OCI-LY3 (cell line): Measurements from ENCODE around the gene MUS81.

Experiments
- H2AFZ ChIP-seq: fragments of 200-600, 300-600 bp; shearing (Covaris generic); 2 replicates; pipeline ENCODE4 v1.6.0; 2014; ENCODE audit warnings: antibody characterized with exemption, low read depth, low read length
- H3K27ac ChIP-seq: fragments of 200-600, 300-600 bp; sonication (generic); 2 replicates; pipeline ENCODE4 v1.5.1; 2014; ENCODE audit warnings: mild to moderate bottlenecking, low read length, moderate library complexity, mixed read lengths
- H3K27me3 ChIP-seq: fragments of 200-600, 300-600 bp; sonication (generic); 2 replicates; pipeline ENCODE4 v1.6.1; 2014; ENCODE audit warnings: low read depth, low read length, mixed read lengths
- H3K36me3 ChIP-seq: fragments of 200-600, 300-600 bp; sonication (generic); replicated peaks from 2 replicates; pipeline ENCODE3; 2014; ENCODE audit warnings: low read depth, low read length, mixed read lengths
- H3K4me1 ChIP-seq: fragments of 300-600, 200-600 bp; sonication (generic); 2 replicates; pipeline ENCODE4 v1.6.1; 2014; ENCODE audit warnings: low read length, mixed read lengths
- H3K4me2 ChIP-seq: fragments of 200-600, 300-600 bp; sonication (generic); 2 replicates; pipeline ENCODE4 v1.6.1; 2014; ENCODE audit warnings: low read length, mixed read lengths
- H3K4me3 ChIP-seq: fragments of 300-600, 200-600 bp; sonication (generic); 2 replicates; pipeline ENCODE4 v1.5.1; 2014; ENCODE audit warnings: antibody characterized with exemption, mild to moderate bottlenecking, low read length, moderate library complexity
- H3K79me2 ChIP-seq: fragments of 300-600, 200-600 bp; shearing (Covaris generic); 2 replicates; pipeline ENCODE4 v1.6.1; 2014; ENCODE audit warnings: mild to moderate bottlenecking, low read length, mixed read lengths
- H3K9ac ChIP-seq: fragments of 300-600, 200-600 bp; shearing (Covaris generic); 2 replicates; pipeline ENCODE4 v1.6.0; 2014; ENCODE audit warnings: mild to moderate bottlenecking, low read length, moderate library complexity
- H3K9me3 ChIP-seq: fragments of 200-600, 300-600 bp; shearing (Covaris generic); 2 replicates; pipeline ENCODE4 v1.6.1; 2014; ENCODE audit warnings: low read length, mixed read lengths; ENCODE audit not compliant: insufficient read depth
- H4K20me1 ChIP-seq: fragments of 200-600, 300-600 bp; sonication (generic); 2 replicates; pipeline ENCODE4 v1.6.1; 2016; ENCODE audit warnings: low read length, mixed read lengths; ENCODE audit not compliant: insufficient read depth
- EZH2phosphoT487 ChIP-seq: fragments of 200-600 bp; shearing (Covaris generic); IDR thresholded peaks from 2 replicates; pipeline ENCODE4 v1.6.1; 2018; ENCODE audit warnings: antibody characterized with exemption, mixed run types, low read depth
- TF ChIP-seq, protein P1 (sequence below): fragments of 200-600, 300-600 bp; sonication (generic); IDR thresholded peaks from 2 replicates; pipeline ENCODE4 v1.5.1; 2014; ENCODE audit warnings: antibody characterized with exemption, low read length, low read depth

The MUS81 gene

DNA sequence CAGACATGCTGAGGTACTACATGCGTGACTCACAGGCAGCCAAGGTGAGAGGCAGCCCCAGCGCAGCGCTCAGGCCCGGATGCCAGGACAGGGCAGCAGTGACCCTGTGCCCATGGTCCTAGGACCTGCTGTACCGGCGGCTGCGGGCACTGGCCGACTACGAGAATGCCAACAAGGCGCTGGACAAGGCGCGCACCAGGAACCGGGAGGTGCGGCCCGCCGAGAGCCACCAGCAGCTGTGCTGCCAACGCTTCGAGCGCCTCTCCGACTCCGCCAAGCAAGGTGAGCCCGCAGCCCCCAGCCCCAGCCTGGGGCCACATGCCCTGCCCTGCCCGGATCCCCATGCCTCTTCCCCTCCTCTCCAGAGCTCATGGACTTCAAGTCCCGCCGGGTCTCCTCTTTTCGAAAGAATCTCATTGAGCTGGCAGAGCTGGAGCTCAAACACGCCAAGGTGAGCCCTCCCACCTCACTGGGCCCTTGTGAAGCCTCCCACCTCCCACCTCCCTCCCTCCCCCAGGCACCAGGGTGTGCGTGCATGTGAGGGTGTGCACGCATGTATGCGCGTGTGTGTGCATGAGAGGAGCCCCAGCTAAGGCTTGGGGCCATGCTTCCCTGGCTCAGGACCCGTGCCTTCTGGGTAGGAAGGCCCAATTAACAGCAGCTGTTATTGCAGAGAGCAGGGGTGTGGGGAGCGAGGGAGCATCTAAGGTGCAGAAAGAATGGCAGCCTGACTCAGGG, 7.6 kb upstream of the MUS81 start:
- TF ChIP-seq, protein P1, sequence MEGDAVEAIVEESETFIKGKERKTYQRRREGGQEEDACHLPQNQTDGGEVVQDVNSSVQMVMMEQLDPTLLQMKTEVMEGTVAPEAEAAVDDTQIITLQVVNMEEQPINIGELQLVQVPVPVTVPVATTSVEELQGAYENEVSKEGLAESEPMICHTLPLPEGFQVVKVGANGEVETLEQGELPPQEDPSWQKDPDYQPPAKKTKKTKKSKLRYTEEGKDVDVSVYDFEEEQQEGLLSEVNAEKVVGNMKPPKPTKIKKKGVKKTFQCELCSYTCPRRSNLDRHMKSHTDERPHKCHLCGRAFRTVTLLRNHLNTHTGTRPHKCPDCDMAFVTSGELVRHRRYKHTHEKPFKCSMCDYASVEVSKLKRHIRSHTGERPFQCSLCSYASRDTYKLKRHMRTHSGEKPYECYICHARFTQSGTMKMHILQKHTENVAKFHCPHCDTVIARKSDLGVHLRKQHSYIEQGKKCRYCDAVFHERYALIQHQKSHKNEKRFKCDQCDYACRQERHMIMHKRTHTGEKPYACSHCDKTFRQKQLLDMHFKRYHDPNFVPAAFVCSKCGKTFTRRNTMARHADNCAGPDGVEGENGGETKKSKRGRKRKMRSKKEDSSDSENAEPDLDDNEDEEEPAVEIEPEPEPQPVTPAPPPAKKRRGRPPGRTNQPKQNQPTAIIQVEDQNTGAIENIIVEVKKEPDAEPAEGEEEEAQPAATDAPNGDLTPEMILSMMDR = no peak
- TF ChIP-seq EZH2phosphoT487 = no peak
- H3K4me3 ChIP-seq = no peak overlapping the region
- no peak overlapping the region for H2AFZ ChIP-seq
- H3K27ac ChIP-seq = no peak overlapping the region
- H3K79me2 ChIP-seq = peaks cover 40% of the 10 kb centered on the region
- peaks cover 62% of the 10 kb centered on the region for H3K36me3 ChIP-seq
- no peak overlapping the region for H3K9ac ChIP-seq
- peaks cover 8% of the 10 kb centered on the region for H3K4me1 ChIP-seq
- no peaks in the 10 kb centered on the region for H3K9me3 ChIP-seq
- H3K27me3 ChIP-seq = 0 out of 2 replicates have a peak, but pooled peaks cover 3% of the 10 kb centered on the region
- no peak overlapping the region for H3K4me2 ChIP-seq
- peaks cover 44% of the 10 kb centered on the region for H4K20me1 ChIP-seq

GRCh38 chr11:65853246-65853979, 6.8 kb upstream of the MUS81 start:
- peaks cover 44% of the 10 kb centered on the region for H3K79me2 ChIP-seq
- no peak overlapping the region for H3K4me3 ChIP-seq
- no peak overlapping the region for H3K4me2 ChIP-seq
- H2AFZ ChIP-seq = no peak overlapping the region
- no peak overlapping the region for H3K9ac ChIP-seq
- no peaks in the 10 kb centered on the region for H3K27me3 ChIP-seq
- peaks cover 44% of the 10 kb centered on the region for H4K20me1 ChIP-seq
- H3K27ac ChIP-seq = no peak overlapping the region
- no peaks in the 10 kb centered on the region for H3K9me3 ChIP-seq
- TF ChIP-seq, protein P1 = peak; percentile 15; the same call in 1 of the 2 replicates
- no peak for TF ChIP-seq EZH2phosphoT487
- H3K36me3 ChIP-seq = peaks cover 62% of the 10 kb centered on the region
- H3K4me1 ChIP-seq = peaks cover 8% of the 10 kb centered on the region

GRCh38 chr11:65854161-65854592, 6.1 kb upstream of the MUS81 start:
- TF ChIP-seq, protein P1 = no peak
- no peak for TF ChIP-seq EZH2phosphoT487
- H3K27me3 ChIP-seq = no peaks in the 10 kb centered on the region
- no peak overlapping the region for H3K4me2 ChIP-seq

More at GRCh38 chr11:65854161-65854592, 6.1 kb upstream of the MUS81 start:
- H4K20me1 ChIP-seq = peaks cover 44% of the 10 kb centered on the region
- no peaks in the 10 kb centered on the region for H3K9me3 ChIP-seq
- peaks cover 62% of the 10 kb centered on the region for H3K36me3 ChIP-seq
- H3K4me3 ChIP-seq = no peak overlapping the region
- H2AFZ ChIP-seq = no peak overlapping the region
- no peak overlapping the region for H3K9ac ChIP-seq
- H3K4me1 ChIP-seq = peaks cover 11% of the 10 kb centered on the region
- no peak overlapping the region for H3K27ac ChIP-seq
- peaks cover 44% of the 10 kb centered on the region for H3K79me2 ChIP-seq
